Stimulated activated CD8-positive, alpha-beta memory T cell treated with anti-CD3 and anti-CD28 coated beads, Interleukin-15, amount 100 ng/mL, for 48 hours (primary cell): ENCODE measurements around the gene STK33.
A peak's percentile ranks its signal among the peaks of the same experiment; 100 is the strongest.

ENCODE experiments used
- DNase-seq, 2 donors: peaks; one replicate each; pipeline ENCODE4 v3.0.0-alpha.2; 2020; ENCODE audit warnings: low read depth in 2 of 2

STK33 gene

GRCh38 chr11:8593935-8594909 is at the start of gene STK33:
Gene STK33, minus strand, starts transcription at chr11:8594228. Its CDS starts 119,323 bp downstream, at chr11:8474905.
- DNase-seq: peak; percentile 43 to 67

GRCh38 chr11:8642196-8642841 is 48.3 kb upstream of the STK33 start:
- no peak for DNase-seq

GRCh38 chr11:8641332-8641731 is 47.3 kb upstream of the STK33 start:
- DNase-seq: no peak

GRCh38 chr11:8640267-8640906 is 46.4 kb upstream of the STK33 start:
- no peak for DNase-seq

- DNase-seq: no peak
Observed at GRCh38 chr11:8639655-8640054, 45.6 kb upstream of the STK33 start.

- no peak for DNase-seq
Observed at GRCh38 chr11:8638300-8638699, 44.3 kb upstream of the STK33 start.

GRCh38 chr11:8636127-8636526 is 42.1 kb upstream of the STK33 start:
- no peak for DNase-seq

- no peak for DNase-seq
Observed at GRCh38 chr11:8634498-8634897, 40.5 kb upstream of the STK33 start.

GRCh38 chr11:8631395-8632118 is 37.5 kb upstream of the STK33 start:
- no peak for DNase-seq

GRCh38 chr11:8624698-8625097 is 30.7 kb upstream of the STK33 start:
- DNase-seq: no peak

GRCh38 chr11:8621147-8621546 is 27.1 kb upstream of the STK33 start:
- DNase-seq: no peak

- no peak for DNase-seq
Observed at GRCh38 chr11:8617063-8617462, 23.0 kb upstream of the STK33 start.

GRCh38 chr11:8615291-8616032 is 21.4 kb upstream of the STK33 start:
- no peak for DNase-seq

GRCh38 chr11:8614497-8614896 is 20.5 kb upstream of the STK33 start:
- DNase-seq: no peak

GRCh38 chr11:8613036-8613435 is 19.0 kb upstream of the STK33 start:
- no peak for DNase-seq

- DNase-seq: no peak
Observed at GRCh38 chr11:8612522-8612921, 18.5 kb upstream of the STK33 start.

- DNase-seq: no peak
Observed at GRCh38 chr11:8610532-8611116, 16.6 kb upstream of the STK33 start.

- no peak for DNase-seq
Observed at GRCh38 chr11:8608652-8609051, 14.6 kb upstream of the STK33 start.

- no peak for DNase-seq
Observed at GRCh38 chr11:8605971-8606563, 12.0 kb upstream of the STK33 start.

GRCh38 chr11:8604078-8604723 is 10.2 kb upstream of the STK33 start:
- DNase-seq: peak; percentile 16 to 18
